ENCODE results near the gene OLIG2. TPM values are rescaled to one million over a fixed set of nuclear protein-coding genes. Genes with fewer than 3 reads are reported as not detected.
A peak's percentile ranks its signal among the peaks of the same experiment; 100 is the strongest.

Gene OLIG2
- total and polyA plus RNA-seq, 5 donors, result not detected

GRCh38 chr21:33035147-33035546 lies 9.4 kb downstream of the OLIG2 start:
- H3K9me3 ChIP-seq (ENCODE audit: control insufficient read depth, low read length), result no peaks in the 10 kb centered on the region
- ATAC-seq (no peak), DNase-seq (no peak)
- H3K27ac ChIP-seq (ENCODE audit: low read length), result no peak overlapping the region
- intact Hi-C loops (cut with DNase I), result no loop called here
- no peak overlapping the region for H3K4me3 ChIP-seq (ENCODE audit: low read length)
- no peaks in the 10 kb centered on the region for H3K4me1 ChIP-seq (ENCODE audit: control insufficient read depth, insufficient read depth, low read length)
- H3K27me3 ChIP-seq (ENCODE audit: control insufficient read depth, insufficient read depth), result no peaks in the 10 kb centered on the region
- WGBS, result 81% methylated on average over 1 of the region's 1 CpG

GRCh38 chr21:33036430-33037162 lies 10.9 kb downstream of the OLIG2 start:
- 37% methylated on average over 11 of the region's 11 CpGs for WGBS
- DNase-seq (peak in 1 of 3 donors; percentile 39), ATAC-seq (peak; percentile 53 to 77)
- no peak overlapping the region for H3K27ac ChIP-seq (ENCODE audit: low read length)
- no peak overlapping the region for H3K4me3 ChIP-seq (ENCODE audit: low read length)
- H3K9me3 ChIP-seq (ENCODE audit: control insufficient read depth, low read length), result no peaks in the 10 kb centered on the region
- no peaks in the 10 kb centered on the region for H3K27me3 ChIP-seq (ENCODE audit: control insufficient read depth, insufficient read depth)
- intact Hi-C loops (cut with DNase I), result no loop called here
- H3K4me1 ChIP-seq (ENCODE audit: control insufficient read depth, insufficient read depth, low read length), result no peaks in the 10 kb centered on the region

GRCh38 chr21:33037501-33037900 lies 11.8 kb downstream of the OLIG2 start:
- intact Hi-C loops (cut with DNase I), result no loop called here
- no peak for ATAC-seq
- no peaks in the 10 kb centered on the region for H3K9me3 ChIP-seq (ENCODE audit: control insufficient read depth, low read length)
- DNase-seq, result no peak
- WGBS, result 86% methylated on average over 3 of the region's 3 CpGs
- H3K4me1 ChIP-seq (ENCODE audit: control insufficient read depth, insufficient read depth, low read length), result no peaks in the 10 kb centered on the region
- no peak overlapping the region for H3K27ac ChIP-seq (ENCODE audit: low read length)
- no peaks in the 10 kb centered on the region for H3K27me3 ChIP-seq (ENCODE audit: control insufficient read depth, insufficient read depth)
- H3K4me3 ChIP-seq (ENCODE audit: low read length), result no peak overlapping the region

GRCh38 chr21:33039536-33039935 lies 13.8 kb downstream of the OLIG2 start:
- Histone ChIP-seq H3K4me1 (ENCODE audit: control insufficient read depth, insufficient read depth, low read length) (no peaks in the 10 kb centered on the region), H3K9me3 (ENCODE audit: control insufficient read depth, low read length) (no peaks in the 10 kb centered on the region), H3K27me3 (ENCODE audit: control insufficient read depth, insufficient read depth) (no peaks in the 10 kb centered on the region), H3K27ac (ENCODE audit: low read length) (no peak overlapping the region), H3K4me3 (ENCODE audit: low read length) (no peak overlapping the region)
- no peak for ATAC-seq
- no peak for DNase-seq
- 59% methylated on average over 7 of the region's 7 CpGs for WGBS
- intact Hi-C loops (cut with DNase I), result no loop called here

GRCh38 chr21:33040215-33040614 lies 14.5 kb downstream of the OLIG2 start:
- ATAC-seq (no peak), DNase-seq (no peak)
- Histone ChIP-seq H3K9me3 (ENCODE audit: control insufficient read depth, low read length) (no peaks in the 10 kb centered on the region), H3K27me3 (ENCODE audit: control insufficient read depth, insufficient read depth) (no peaks in the 10 kb centered on the region), H3K4me3 (ENCODE audit: low read length) (no peak overlapping the region), H3K4me1 (ENCODE audit: control insufficient read depth, insufficient read depth, low read length) (no peaks in the 10 kb centered on the region), H3K27ac (ENCODE audit: low read length) (no peak overlapping the region)
- WGBS, result 93% methylated on average over 3 of the region's 3 CpGs
- intact Hi-C loops (cut with DNase I), result no loop called here

- ATAC-seq, result no peak
- no peak overlapping the region for H3K4me3 ChIP-seq (ENCODE audit: low read length)
- no peak for DNase-seq
- no peaks in the 10 kb centered on the region for H3K27me3 ChIP-seq (ENCODE audit: control insufficient read depth, insufficient read depth)
- H3K9me3 ChIP-seq (ENCODE audit: control insufficient read depth, low read length), result no peaks in the 10 kb centered on the region
- no peaks in the 10 kb centered on the region for H3K4me1 ChIP-seq (ENCODE audit: control insufficient read depth, insufficient read depth, low read length)
- 38% methylated on average over 2 of the region's 2 CpGs for WGBS
- no peak overlapping the region for H3K27ac ChIP-seq (ENCODE audit: low read length)
- intact Hi-C loops (cut with DNase I), result no loop called here
Observed at GRCh38 chr21:33041981-33042380, 16.2 kb downstream of the OLIG2 start.

GRCh38 chr21:33042812-33043211 lies 17.1 kb downstream of the OLIG2 start:
- Histone ChIP-seq H3K27ac (ENCODE audit: low read length) (no peak overlapping the region), H3K27me3 (ENCODE audit: control insufficient read depth, insufficient read depth) (no peaks in the 10 kb centered on the region), H3K9me3 (ENCODE audit: control insufficient read depth, low read length) (no peaks in the 10 kb centered on the region), H3K4me1 (ENCODE audit: control insufficient read depth, insufficient read depth, low read length) (no peaks in the 10 kb centered on the region), H3K4me3 (ENCODE audit: low read length) (no peak overlapping the region)
- intact Hi-C loops (cut with DNase I), result no loop called here
- ATAC-seq (no peak), DNase-seq (no peak)
- 17% methylated on average over 4 of the region's 4 CpGs for WGBS

- H3K27ac ChIP-seq (ENCODE audit: low read length), result no peak overlapping the region
- no peak overlapping the region for H3K4me3 ChIP-seq (ENCODE audit: low read length)
- WGBS, result 65% methylated on average over 8 of the region's 8 CpGs
- no peaks in the 10 kb centered on the region for H3K4me1 ChIP-seq (ENCODE audit: control insufficient read depth, insufficient read depth, low read length)
- no peak for ATAC-seq
- no peaks in the 10 kb centered on the region for H3K9me3 ChIP-seq (ENCODE audit: control insufficient read depth, low read length)
- no peaks in the 10 kb centered on the region for H3K27me3 ChIP-seq (ENCODE audit: control insufficient read depth, insufficient read depth)
- no peak for DNase-seq
- intact Hi-C loops (cut with DNase I), result no loop called here
Observed at GRCh38 chr21:33046455-33046854, 20.7 kb downstream of the OLIG2 start.

GRCh38 chr21:33047231-33047630 lies 21.5 kb downstream of the OLIG2 start:
- no peak overlapping the region for H3K27ac ChIP-seq (ENCODE audit: low read length)
- ATAC-seq (peak; percentile 52 to 64), DNase-seq (peak in 1 of 3 donors; percentile 49)
- H3K4me1 ChIP-seq (ENCODE audit: control insufficient read depth, insufficient read depth, low read length), result no peaks in the 10 kb centered on the region
- H3K4me3 ChIP-seq (ENCODE audit: low read length), result no peak overlapping the region
- H3K27me3 ChIP-seq (ENCODE audit: control insufficient read depth, insufficient read depth), result no peaks in the 10 kb centered on the region
- intact Hi-C loops (cut with DNase I), result no loop called here
- 52% methylated on average over 5 of the region's 5 CpGs for WGBS
- H3K9me3 ChIP-seq (ENCODE audit: control insufficient read depth, low read length), result no peaks in the 10 kb centered on the region

- intact Hi-C loops (cut with DNase I), result no loop called here
- 73% methylated on average over 16 of the region's 16 CpGs for WGBS
- Histone ChIP-seq H3K27ac (ENCODE audit: low read length) (no peak overlapping the region), H3K9me3 (ENCODE audit: control insufficient read depth, low read length) (no peaks in the 10 kb centered on the region), H3K27me3 (ENCODE audit: control insufficient read depth, insufficient read depth) (no peaks in the 10 kb centered on the region), H3K4me1 (ENCODE audit: control insufficient read depth, insufficient read depth, low read length) (no peaks in the 10 kb centered on the region), H3K4me3 (ENCODE audit: low read length) (no peak overlapping the region)
- ATAC-seq (peak; percentile 55 to 67), DNase-seq (peak in 1 of 3 donors; percentile 57)
Observed at GRCh38 chr21:33051925-33052324, 26.2 kb downstream of the OLIG2 start.

- no peaks in the 10 kb centered on the region for H3K9me3 ChIP-seq (ENCODE audit: control insufficient read depth, low read length)
- H3K27me3 ChIP-seq (ENCODE audit: control insufficient read depth, insufficient read depth), result no peaks in the 10 kb centered on the region
- H3K4me1 ChIP-seq (ENCODE audit: control insufficient read depth, insufficient read depth, low read length), result no peaks in the 10 kb centered on the region
- no peak overlapping the region for H3K4me3 ChIP-seq (ENCODE audit: low read length)
- H3K27ac ChIP-seq (ENCODE audit: low read length), result no peak overlapping the region
- intact Hi-C loops (cut with DNase I), result no loop called here
- no peak for DNase-seq
- no peak for ATAC-seq
Observed at GRCh38 chr21:33053951-33054350, 28.2 kb downstream of the OLIG2 start.

GRCh38 chr21:33055991-33056390 lies 30.3 kb downstream of the OLIG2 start:
- intact Hi-C loops (cut with DNase I), result no loop called here
- ATAC-seq, result no peak
- 67% methylated on average over 5 of the region's 5 CpGs for WGBS

More at GRCh38 chr21:33055991-33056390, 30.3 kb downstream of the OLIG2 start:
- Histone ChIP-seq H3K4me3 (ENCODE audit: low read length) (no peak overlapping the region), H3K27ac (ENCODE audit: low read length) (no peak overlapping the region), H3K9me3 (ENCODE audit: control insufficient read depth, low read length) (no peaks in the 10 kb centered on the region), H3K4me1 (ENCODE audit: control insufficient read depth, insufficient read depth, low read length) (no peaks in the 10 kb centered on the region), H3K27me3 (ENCODE audit: control insufficient read depth, insufficient read depth) (no peaks in the 10 kb centered on the region)
- no peak for DNase-seq

Measured in right cardiac atrium (tissue), 5 donors.